K562 (cell line): ENCODE data around the gene ISY1. TPM values are rescaled to one million over a fixed set of nuclear protein-coding genes. Genes with fewer than 3 reads are reported as not detected.
A peak's percentile ranks its signal among the peaks of the same experiment; 100 is the strongest.

Experiments used
- ARHGAP35 ChIP-seq: fragments of 450-650 bp; IDR thresholded peaks from 2 replicates; pipeline ENCODE4 v1.6.1; 2018; ENCODE audit not compliant: partially characterized antibody
- GATAD2B ChIP-seq: fragments of 450-650 bp; IDR thresholded peaks from 2 replicates; pipeline ENCODE4 v1.6.1; 2017; ENCODE audit warnings: mild to moderate bottlenecking, borderline replicate concordance
- GMEB1 ChIP-seq: fragments of 250-450 bp; sonication (Bioruptor Pico); IDR thresholded peaks from 2 replicates; pipeline ENCODE4 v1.4.0; 2020; ENCODE audit warnings: mild to moderate bottlenecking
- KAT8 ChIP-seq: fragments of 450-650 bp; IDR thresholded peaks from 2 replicates; pipeline ENCODE4 v1.6.1; 2016; ENCODE audit warnings: low read depth, mild to moderate bottlenecking
- NCOA4 ChIP-seq: fragments of 450-650 bp; IDR thresholded peaks from 2 replicates; pipeline ENCODE4 v1.6.1; 2018; ENCODE audit warnings: mild to moderate bottlenecking; ENCODE audit not compliant: partially characterized antibody
- PCBP1 ChIP-seq: fragments of 200-400 bp; formaldehyde crosslinking; IDR thresholded peaks from 2 replicates; pipeline ENCODE4 v1.6.1; 2018; ENCODE audit warnings: mild to moderate bottlenecking, low read depth, low read length; ENCODE audit not compliant: poor library complexity, severe bottlenecking
- POLR2AphosphoS2 ChIP-seq: IDR thresholded peaks from 2 replicates; pipeline ENCODE4 v1.6.1; 2012; ENCODE audit warnings: low read length, improper control_type of control experiment
- POLR2B ChIP-seq: fragments of 450-650 bp; IDR thresholded peaks from 2 replicates; pipeline ENCODE4 v1.6.1; 2018; ENCODE audit warnings: low read depth; ENCODE audit not compliant: partially characterized antibody
- POLR3G ChIP-seq: IDR thresholded peaks from 2 replicates; pipeline ENCODE4 v1.6.1; 2011; ENCODE audit not compliant: insufficient read length, insufficient replicate concordance; ENCODE audit errors: extremely low read depth
- PTRF ChIP-seq: fragments of 450-650 bp; IDR thresholded peaks from 2 replicates; pipeline ENCODE4 v1.6.1; 2016; ENCODE audit warnings: mild to moderate bottlenecking, missing genetic modification characterization, missing compliant biosample characterization
- SUPT5H ChIP-seq: fragments of 450-650 bp; IDR thresholded peaks from 2 replicates; pipeline ENCODE4 v1.6.1; 2016
- ZKSCAN3 ChIP-seq: fragments of 250-450 bp; sonication (Bioruptor Pico); IDR thresholded peaks from 2 replicates; pipeline ENCODE4 v1.4.0; 2020
- polyA plus RNA-seq, 8 experiments: library from polyadenylated mRNA; depleted of rRNA in 4 of 8; stranded (reverse) in 5 of 8; unstranded in 3 of 8; fragments of >200 nt; fragmentation: Nextera tagmentation in 2 of 8; fragmentation: Illumina TruSeq in 1 of 8; extraction: Ambion mirVana in 2 of 8; extraction: Trizol in 1 of 8; gene quantifications; 2 replicates each; pipeline versions ENCODE4 v1.2.1 to v1.2.3, GENCODE V29; 2011 to 2014; ENCODE audit warnings: inconsistent platforms in 1 of 8, missing spikeins in 1 of 8
- total RNA-seq, 7 experiments: library from RNA; depleted of rRNA in 6 of 7; stranded (reverse); fragments of >200 nt in 6 of 7; fragmentation: Illumina TruSeq in 2 of 7; extraction: Trizol in 2 of 7; gene quantifications; 2 replicates each; pipeline versions ENCODE4 v1.2.1 to v1.2.3, GENCODE V29; 2011 to 2021; ENCODE audit warnings: low replicate concordance in 1 of 7

The ISY1 gene
- total and polyA plus RNA-seq, 9 of the 15 experiments (the other 6 are each of a cell fraction or from before 2014, with no cell fraction given) = 23.5 to 50.0 (median 32.9) TPM

- TF ChIP-seq SUPT5H (peak; percentile 25; the same call in 1 of the 2 replicates), POLR3G (no peak), POLR2B (peak; percentile 32), KAT8 (no peak), GMEB1 (CRISPR knock-in tag) (no peak), ARHGAP35 (no peak), GATAD2B (no peak), ZKSCAN3 (CRISPR knock-in tag) (no peak), PTRF (tag) (no peak), PCBP1 (no peak), NCOA4 (no peak), POLR2AphosphoS2 (0 out of 2 replicates have a peak, but pooled peaks have one; percentile 15)
Observed at GRCh38 chr3:129166579-129167332, 5.9 kb upstream of the ISY1 start (continued).
